Activated B cell treated with CpG ODN at 0.5 μM for 24 hours (primary cell): ENCODE measurements around the gene TNFSF13B. TPM values are rescaled to one million over a fixed set of nuclear protein-coding genes. Genes with fewer than 3 reads are reported as not detected.
"Not testable (repeated sequence)": the region's sequence is repeated elsewhere in the genome, so short reads cannot be mapped to it uniquely, and the experiment has no call there.

Experiments
- ATAC-seq: fragments of 200-7000 bp; cut with Tn5 transposase; one replicate; pipeline ENCODE4 v1.10.0; 2021; ENCODE audit warnings: low read depth, mild to moderate bottlenecking, moderate library complexity
- CTCF ChIA-PET: fragments of 350-600 bp; sonication (Branson Sonifier 250); formaldehyde crosslinking; loops from one replicate; lab custom pipeline; 2021; ENCODE audit warnings: antibody characterized with exemption; lab: Charles Lee
- POLR2A ChIA-PET: fragments of 350-600 bp; sonication (Branson Sonifier 250); formaldehyde crosslinking; loops from one replicate; lab custom pipeline; 2021; ENCODE audit warnings: antibody characterized with exemption; lab: Charles Lee
- DNase-seq: peaks from one replicate; pipeline ENCODE4 v3.0.0; 2022
- H3K27ac Mint-ChIP-seq: one replicate; pipeline ENCODE4 v1.8.0; 2020; ENCODE audit warnings: mixed read lengths
- H3K27me3 Mint-ChIP-seq: one replicate; pipeline ENCODE4 v1.8.0; 2021; ENCODE audit warnings: mixed read lengths
- H3K36me3 Mint-ChIP-seq: one replicate; pipeline ENCODE4 v1.8.0; 2021; ENCODE audit warnings: low read depth, mixed read lengths
- H3K4me1 Mint-ChIP-seq: one replicate; pipeline ENCODE4 v1.8.0; 2021; ENCODE audit warnings: mixed read lengths
- H3K4me3 Mint-ChIP-seq: one replicate; pipeline ENCODE4 v1.8.0; 2020; ENCODE audit warnings: mild to moderate bottlenecking, mixed read lengths
- H3K9me3 Mint-ChIP-seq: one replicate; pipeline ENCODE4 v1.8.0; 2020; ENCODE audit warnings: mixed read lengths
- intact Hi-C: fragments of 100-400 bp; cut with micrococcal nuclease; formaldehyde crosslinking; loops from one replicate; pipeline ENCODE4 v1.15.1; 2024
- total RNA-seq: library from RNA; stranded (reverse); gene quantifications from 2 replicates; pipeline ENCODE4 v1.2.3, GENCODE V29; 2022
- TF ChIP-seq, protein P1 (sequence below): fragments of 200-600 bp; IDR thresholded peaks from one replicate; pipeline ENCODE4 v1.8.0; 2022; ENCODE audit warnings: antibody characterized with exemption, mild to moderate bottlenecking

TNFSF13B gene
- total RNA-seq, 1 donor from 2014 or later: 2.7 TPM

DNA sequence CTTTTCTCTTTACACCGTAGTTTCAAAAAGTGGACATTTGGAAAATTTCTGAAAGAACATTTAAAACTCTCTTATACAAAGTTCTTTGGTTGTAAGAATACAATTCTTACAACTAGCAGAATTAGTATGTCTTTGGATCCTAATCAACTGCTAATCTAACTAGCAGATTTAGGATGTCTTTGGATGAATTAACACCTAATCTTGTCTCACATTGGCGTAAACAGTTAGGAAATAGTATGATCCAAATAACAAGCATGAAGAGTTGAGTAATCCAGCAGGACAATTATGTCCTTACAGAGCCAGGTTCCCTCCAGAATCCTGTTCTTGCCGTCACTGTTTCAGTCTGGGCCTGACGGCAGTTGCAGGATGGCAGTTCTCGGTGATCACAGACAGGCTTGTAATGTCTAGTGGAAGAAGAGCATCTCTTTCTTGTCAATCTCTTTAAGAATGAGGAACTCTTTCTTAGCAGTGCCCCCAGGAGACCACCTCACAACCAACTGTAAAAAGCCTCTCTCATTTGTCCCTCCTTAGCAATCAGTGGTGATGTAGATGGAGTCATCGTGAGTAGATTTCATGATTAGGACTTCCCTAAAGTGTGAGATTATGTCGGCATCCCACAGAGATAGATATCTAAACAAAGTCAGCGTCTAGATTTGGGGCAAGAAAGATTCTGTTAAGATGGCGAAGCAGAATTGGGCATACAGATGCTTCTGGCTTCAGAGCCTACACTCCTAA is 5.7 kb upstream of the TNFSF13B start:
- no peak for DNase-seq
- no peaks in the 10 kb centered on the region for H3K27me3 Mint-ChIP-seq
- TF ChIP-seq, protein P1, sequence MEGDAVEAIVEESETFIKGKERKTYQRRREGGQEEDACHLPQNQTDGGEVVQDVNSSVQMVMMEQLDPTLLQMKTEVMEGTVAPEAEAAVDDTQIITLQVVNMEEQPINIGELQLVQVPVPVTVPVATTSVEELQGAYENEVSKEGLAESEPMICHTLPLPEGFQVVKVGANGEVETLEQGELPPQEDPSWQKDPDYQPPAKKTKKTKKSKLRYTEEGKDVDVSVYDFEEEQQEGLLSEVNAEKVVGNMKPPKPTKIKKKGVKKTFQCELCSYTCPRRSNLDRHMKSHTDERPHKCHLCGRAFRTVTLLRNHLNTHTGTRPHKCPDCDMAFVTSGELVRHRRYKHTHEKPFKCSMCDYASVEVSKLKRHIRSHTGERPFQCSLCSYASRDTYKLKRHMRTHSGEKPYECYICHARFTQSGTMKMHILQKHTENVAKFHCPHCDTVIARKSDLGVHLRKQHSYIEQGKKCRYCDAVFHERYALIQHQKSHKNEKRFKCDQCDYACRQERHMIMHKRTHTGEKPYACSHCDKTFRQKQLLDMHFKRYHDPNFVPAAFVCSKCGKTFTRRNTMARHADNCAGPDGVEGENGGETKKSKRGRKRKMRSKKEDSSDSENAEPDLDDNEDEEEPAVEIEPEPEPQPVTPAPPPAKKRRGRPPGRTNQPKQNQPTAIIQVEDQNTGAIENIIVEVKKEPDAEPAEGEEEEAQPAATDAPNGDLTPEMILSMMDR: no peak
- ATAC-seq: no peak
- intact Hi-C loops: no loop called here
- H3K4me1 Mint-ChIP-seq: peaks cover 27% of the 10 kb centered on the region
- H3K9me3 Mint-ChIP-seq: no peaks in the 10 kb centered on the region
- ChIA-PET POLR2A (no interaction called here), CTCF (no interaction called here)
- H3K36me3 Mint-ChIP-seq: peaks cover 2% of the 10 kb centered on the region
- no peak overlapping the region for H3K4me3 Mint-ChIP-seq
- no peak overlapping the region for H3K27ac Mint-ChIP-seq

- DNase-seq (no peak), ATAC-seq (no peak)
- H3K9me3 Mint-ChIP-seq: no peaks in the 10 kb centered on the region
- CTCF ChIA-PET: no interaction called here
- H3K4me1 Mint-ChIP-seq: peaks cover 48% of the 10 kb centered on the region
- POLR2A ChIA-PET: no interaction called here
- H3K36me3 Mint-ChIP-seq: no peaks in the 10 kb centered on the region
- TF ChIP-seq, protein P1: no peak
- peak overlapping the region; percentile 74 for H3K4me3 Mint-ChIP-seq
- intact Hi-C loops: loop anchor here (5.0 kb wide), 1 partner anchor 1521 kb away; the partner anchor contains the start of gene IRS2
- H3K27ac Mint-ChIP-seq: peak overlapping the region; percentile 85
- no peaks in the 10 kb centered on the region for H3K27me3 Mint-ChIP-seq
These were observed 3.1 kb upstream of the TNFSF13B start for GRCh38 chr13:108266321-108266990.

GRCh38 chr13:108267347-108267746 is 2.2 kb upstream of the TNFSF13B start:
- ATAC-seq (no peak), DNase-seq (no peak)
- intact Hi-C loops: loop anchor here (5.0 kb wide), 1 partner anchor 1520 kb away; the partner anchor contains the start of gene IRS2
- Mint-ChIP-seq H3K27me3 (no peaks in the 10 kb centered on the region), H3K4me3 (no peak overlapping the region), H3K27ac (peak overlapping the region; percentile 85), H3K36me3 (no peaks in the 10 kb centered on the region), H3K9me3 (no peaks in the 10 kb centered on the region), H3K4me1 (peaks cover 48% of the 10 kb centered on the region)
- POLR2A ChIA-PET: no interaction called here
- TF ChIP-seq, protein P1: no peak
- CTCF ChIA-PET: no interaction called here

DNA sequence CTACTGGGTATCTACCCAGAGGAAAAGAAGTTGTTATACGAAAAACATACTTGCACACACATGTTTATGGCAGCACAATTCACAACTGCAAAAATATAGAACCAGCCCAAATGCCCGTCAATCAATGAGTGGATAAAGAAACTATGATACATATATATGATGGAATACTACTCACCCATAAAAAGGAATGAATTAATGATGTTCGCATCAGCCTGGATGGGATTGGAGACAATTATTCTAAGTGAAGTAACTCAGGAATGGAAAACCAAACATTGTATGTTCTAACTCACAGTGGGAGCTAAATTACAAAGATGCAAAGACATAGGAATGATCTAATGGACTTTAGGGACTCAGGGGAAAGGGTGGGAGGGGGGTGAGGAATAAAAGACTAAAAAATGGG is 1.7 kb upstream of the TNFSF13B start:
- CTCF ChIA-PET, H3K27me3 Mint-ChIP-seq, H3K9me3 Mint-ChIP-seq, H3K36me3 Mint-ChIP-seq, ATAC-seq, H3K4me3 Mint-ChIP-seq, DNase-seq, POLR2A ChIA-PET: not testable (repeated sequence)
- Mint-ChIP-seq H3K27ac (peak overlapping the region; percentile 85), H3K4me1 (peaks cover 48% of the 10 kb centered on the region)
- intact Hi-C loops: loop anchor here (5.0 kb wide), 1 partner anchor 1519 kb away; the partner anchor contains the start of gene IRS2

GRCh38 chr13:108268466-108269112 is 929 bp upstream of the TNFSF13B start:
- Mint-ChIP-seq H3K27ac (peak overlapping the region; percentile 60), H3K27me3 (no peaks in the 10 kb centered on the region), H3K9me3 (no peaks in the 10 kb centered on the region), H3K4me3 (no peak overlapping the region), H3K36me3 (no peaks in the 10 kb centered on the region), H3K4me1 (peaks cover 48% of the 10 kb centered on the region)
- ATAC-seq (no peak), DNase-seq (no peak)
- ChIA-PET CTCF (interaction anchor here (1.2 to 1.4 kb wide), 2 partner anchors 52 to 55 kb away, joined by 3 to 4 read pairs; no protein-coding TSS in a partner anchor), POLR2A (interaction anchor here (1.1 kb wide), 1 partner anchor 50 kb away, joined by 4 read pairs; the partner anchor contains the start of gene ABHD13)
- intact Hi-C loops: loop anchor here (1.0 to 5.0 kb wide), 3 partner anchors 41 to 1519 kb away; partner anchors contain the start of genes ABHD13 and IRS2
- TF ChIP-seq, protein P1: no peak
